Middle frontal gyrus (tissue), 1 donor: Measurements from ENCODE around the gene SLIT2.

Source experiments
- DNase-seq: peaks from one replicate; pipeline ENCODE4 v3.0.0-alpha.2; 2015; ENCODE audit warnings: low spot score; ENCODE audit errors: extremely low spot score

The SLIT2 gene

DNA sequence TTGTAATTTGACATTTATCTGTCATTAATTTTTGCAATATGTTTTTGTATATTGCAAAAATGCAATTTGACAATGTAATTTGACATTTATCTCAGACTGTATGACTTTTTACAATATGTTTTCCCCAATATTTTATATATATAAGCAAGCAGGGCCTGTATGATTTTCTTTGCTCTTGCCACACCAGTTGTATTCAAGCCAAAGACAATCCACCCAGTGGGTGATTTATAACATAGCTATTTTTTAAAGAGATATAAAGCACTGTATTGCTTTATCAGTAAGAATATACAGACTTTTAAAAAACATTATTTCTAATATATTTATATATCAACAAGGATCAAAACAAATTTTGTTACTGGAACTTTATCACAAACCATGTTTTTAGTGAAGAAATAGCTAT, 47.3 kb downstream of the SLIT2 start:
- no peak for DNase-seq

DNA sequence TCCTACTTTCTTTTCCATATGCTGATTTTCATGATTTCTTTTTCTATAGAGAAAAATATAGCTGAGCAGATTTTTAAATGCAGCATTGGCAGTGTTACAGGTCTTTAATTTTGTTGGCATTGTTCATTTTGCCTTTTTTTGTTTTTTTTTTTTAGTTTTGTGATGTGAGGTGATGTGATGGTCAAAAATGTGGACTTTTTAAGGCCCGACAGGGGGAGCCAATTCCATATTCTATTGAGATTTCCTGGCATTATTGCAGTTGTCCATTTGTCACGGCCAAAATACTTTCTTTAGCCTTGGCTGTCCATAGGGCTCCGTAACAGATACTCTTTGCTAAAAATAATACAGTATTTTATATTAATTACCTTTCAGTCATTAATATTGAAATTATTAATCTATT, 47.8 kb downstream of the SLIT2 start:
- DNase-seq, result no peak

DNA sequence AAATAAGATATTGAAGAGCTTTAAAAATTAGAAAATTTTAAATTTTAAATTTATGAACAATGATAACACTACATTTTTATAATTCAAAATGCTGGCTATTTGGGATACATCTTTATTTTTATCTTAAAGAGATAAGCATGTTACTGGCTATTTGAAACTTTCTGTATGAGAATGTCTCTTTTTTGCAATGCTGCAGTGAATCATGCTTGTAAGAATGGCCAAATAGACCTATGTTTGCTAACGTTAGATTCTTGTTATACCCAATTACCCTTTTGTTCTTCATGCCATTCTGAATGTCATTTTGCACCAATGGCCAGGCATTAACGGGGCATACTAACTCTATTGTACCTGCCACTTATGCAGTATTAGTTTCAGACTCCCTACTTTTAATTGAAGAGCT, 49.5 kb downstream of the SLIT2 start:
- DNase-seq, result no peak
